OCI-LY7 (cell line): Measurements from ENCODE around the gene IFNG. TPM values are rescaled to one million over a fixed set of nuclear protein-coding genes. Genes with fewer than 3 reads are reported as not detected.

Experiments
- BruUV-seq: library from RNA; stranded (reverse); fragments of 400-500 nt; replicated peaks from 2 replicates; lab custom pipeline; 2021; lab: Mats Ljungman, UMichigan
- CTCF ChIA-PET: fragments of 300-600 bp; sonication (Branson Sonifier 250); formaldehyde crosslinking; loops from one replicate; lab custom pipeline; 2022; ENCODE audit warnings: antibody characterized with exemption; ENCODE audit not compliant: unreplicated experiment; lab: Charles Lee
- POLR2A ChIA-PET: fragments of 300-600 bp; sonication (Branson Sonifier 250); formaldehyde crosslinking; loops from one replicate; lab custom pipeline; 2022; ENCODE audit warnings: antibody characterized with exemption; lab: Charles Lee
- DNase-seq: peaks from one replicate; pipeline ENCODE4 v3.0.0-alpha.2; 2015; ENCODE audit warnings: low spot score
- H2AFZ ChIP-seq: fragments of 200-600 bp; sonication (generic), shearing (Covaris generic); 2 replicates; pipeline ENCODE4 v1.6.1; 2014; ENCODE audit warnings: mild to moderate bottlenecking, antibody characterized with exemption, low read length, moderate library complexity
- H3K27ac ChIP-seq: fragments of 200-600 bp; sonication (generic); 2 replicates; pipeline ENCODE4 v1.5.1; 2014; ENCODE audit warnings: mixed run types, low read depth, mild to moderate bottlenecking, moderate library complexity, low read length, inconsistent platforms; ENCODE audit not compliant: poor library complexity, severe bottlenecking
- H3K36me3 ChIP-seq: fragments of 200-600 bp; sonication (generic); 2 replicates; pipeline ENCODE4 v1.6.1; 2014; ENCODE audit warnings: mild to moderate bottlenecking, antibody characterized with exemption, low read length, moderate library complexity, mixed read lengths; ENCODE audit not compliant: insufficient read depth
- H3K4me1 ChIP-seq: fragments of 200-600 bp; sonication (generic); 2 replicates; pipeline ENCODE4 v1.5.1; 2014; ENCODE audit warnings: mild to moderate bottlenecking, low read length; ENCODE audit not compliant: insufficient read depth, poor library complexity, severe bottlenecking
- H3K4me2 ChIP-seq: fragments of 200-600 bp; sonication (generic); 2 replicates; pipeline ENCODE4 v1.6.1; 2014; ENCODE audit warnings: mild to moderate bottlenecking, low read length
- H3K4me3 ChIP-seq: fragments of 200-600 bp; sonication (generic); 2 replicates; pipeline ENCODE4 v1.5.1; 2014; ENCODE audit warnings: mild to moderate bottlenecking, low read depth, low read length; ENCODE audit not compliant: poor library complexity, severe bottlenecking
- H3K79me2 ChIP-seq: fragments of 200-600 bp; sonication (generic); 2 replicates; pipeline ENCODE4 v1.6.1; 2016; ENCODE audit warnings: low read depth, mild to moderate bottlenecking, low read length, moderate library complexity, mixed read lengths; ENCODE audit not compliant: insufficient read depth
- H3K9me2 ChIP-seq: fragments of 200-600 bp; sonication (generic); 2 replicates; pipeline ENCODE4 v1.6.1; 2016; ENCODE audit warnings: mild to moderate bottlenecking, low read length, mixed read lengths; ENCODE audit not compliant: insufficient read depth
- H3K9me3 ChIP-seq: fragments of 200-600 bp; sonication (generic); 2 replicates; pipeline ENCODE4 v1.6.1; 2014; ENCODE audit warnings: mild to moderate bottlenecking, mixed run types, low read length, mixed read lengths
- H4K20me1 ChIP-seq: fragments of 200-600 bp; sonication (generic); 2 replicates; pipeline ENCODE4 v1.6.1; 2014; ENCODE audit warnings: mild to moderate bottlenecking, antibody characterized with exemption, low read length, moderate library complexity, mixed read lengths; ENCODE audit not compliant: insufficient read depth
- CTCF ChIP-seq: fragments of 200-600 bp; sonication (generic); conservative IDR thresholded peaks from 2 replicates; pipeline ENCODE4 v1.5.1; 2014; ENCODE audit warnings: mild to moderate bottlenecking, antibody characterized with exemption, low read length, moderate library complexity, mixed read lengths
- EZH2phosphoT487 ChIP-seq: fragments of 200-600 bp; sonication (generic); IDR thresholded peaks from 2 replicates; pipeline ENCODE4 v1.6.1; 2018; ENCODE audit warnings: low read depth, borderline replicate concordance, mild to moderate bottlenecking, mixed run types, antibody characterized with exemption, low read length, moderate library complexity, mixed read lengths
- intact Hi-C: fragments of 100-400 bp; cut with micrococcal nuclease; formaldehyde crosslinking; loops from one replicate; pipeline ENCODE4 v1.10.0; 2022; ENCODE audit not compliant: unreplicated experiment
- total RNA-seq, 2 experiments: library from RNA; depleted of rRNA in 1 of 2; stranded (reverse); fragments of >200 nt in 1 of 2; shearing (Covaris generic) in 1 of 2; gene quantifications; 2 replicates each; pipeline ENCODE4 v1.2.3, GENCODE V29; 2014 to 2022

The IFNG gene
- total RNA-seq, 2 experiments from 2014 or later: not detected

DNA sequence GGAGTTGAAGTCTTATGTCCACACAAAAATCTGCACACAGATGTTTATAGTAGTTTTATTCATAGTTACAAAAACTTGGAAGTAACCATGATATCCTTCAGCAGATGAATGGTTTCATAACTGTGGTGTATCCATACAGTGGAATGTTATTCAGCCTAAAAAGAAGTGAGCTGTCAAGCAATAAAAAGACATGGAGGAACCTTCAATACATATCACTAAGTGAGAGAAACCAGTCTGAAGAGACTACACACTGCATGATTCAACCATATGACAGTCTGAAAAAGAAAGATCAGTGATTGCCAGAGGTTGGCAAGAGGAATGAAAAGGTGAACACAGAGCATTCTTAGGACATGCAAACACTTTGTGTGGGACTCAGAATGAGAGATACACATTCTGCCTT lies 18.6 kb upstream of the IFNG start:
- TF ChIP-seq CTCF: no peak
- TF ChIP-seq EZH2phosphoT487: no peak
- CTCF ChIA-PET: no interaction called here
- no peaks in the 10 kb centered on the region for H4K20me1 ChIP-seq
- H3K9me2 ChIP-seq: no peaks in the 10 kb centered on the region
- BruUV-seq: no TSS peak
- no peak for DNase-seq
- H3K36me3 ChIP-seq: peaks cover 5% of the 10 kb centered on the region; the same call in 1 of the 2 replicates
- no peaks in the 10 kb centered on the region for H3K79me2 ChIP-seq
- H3K27ac ChIP-seq: no peak overlapping the region
- H3K4me1 ChIP-seq: peaks cover 50% of the 10 kb centered on the region
- intact Hi-C loops: no loop called here
- H3K4me3 ChIP-seq: no peak overlapping the region
- no peaks in the 10 kb centered on the region for H3K9me3 ChIP-seq
- H2AFZ ChIP-seq: no peak overlapping the region
- no peak overlapping the region for H3K4me2 ChIP-seq
- POLR2A ChIA-PET: no interaction called here

DNA sequence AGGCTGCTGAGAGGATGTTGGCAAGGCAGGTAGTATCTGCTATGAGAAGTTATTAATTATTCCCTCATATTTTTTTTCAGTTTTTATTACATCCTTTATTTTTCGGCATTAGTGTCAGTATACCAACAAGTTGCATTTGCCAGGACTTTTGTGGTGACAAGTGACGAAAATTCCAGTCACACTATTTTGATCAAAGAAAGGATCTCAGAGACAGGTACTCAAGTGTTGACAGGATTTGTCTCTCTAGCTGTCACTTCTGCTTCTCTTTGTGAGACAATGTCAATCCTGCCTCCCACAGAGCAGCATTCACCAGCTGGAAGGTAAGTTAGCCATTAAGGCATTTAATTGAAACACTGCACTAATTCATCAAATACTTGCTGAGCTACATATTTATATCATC lies 18.0 kb upstream of the IFNG start:
- Histone ChIP-seq H2AFZ (no peak overlapping the region), H3K9me3 (no peaks in the 10 kb centered on the region), H3K36me3 (peaks cover 5% of the 10 kb centered on the region; the same call in 1 of the 2 replicates), H3K4me1 (peaks cover 50% of the 10 kb centered on the region), H3K27ac (no peak overlapping the region), H3K4me2 (no peak overlapping the region), H3K9me2 (no peaks in the 10 kb centered on the region), H3K4me3 (no peak overlapping the region), H3K79me2 (no peaks in the 10 kb centered on the region), H4K20me1 (no peaks in the 10 kb centered on the region)
- ChIA-PET POLR2A (interaction anchor here (0.5 kb wide), 1 partner anchor 56 kb away, joined by 3 read pairs; no protein-coding TSS in a partner anchor), CTCF (no interaction called here)
- TF ChIP-seq EZH2phosphoT487 (no peak), CTCF (no peak)
- no TSS peak for BruUV-seq
- intact Hi-C loops: no loop called here
- DNase-seq: peak; percentile 5

DNA sequence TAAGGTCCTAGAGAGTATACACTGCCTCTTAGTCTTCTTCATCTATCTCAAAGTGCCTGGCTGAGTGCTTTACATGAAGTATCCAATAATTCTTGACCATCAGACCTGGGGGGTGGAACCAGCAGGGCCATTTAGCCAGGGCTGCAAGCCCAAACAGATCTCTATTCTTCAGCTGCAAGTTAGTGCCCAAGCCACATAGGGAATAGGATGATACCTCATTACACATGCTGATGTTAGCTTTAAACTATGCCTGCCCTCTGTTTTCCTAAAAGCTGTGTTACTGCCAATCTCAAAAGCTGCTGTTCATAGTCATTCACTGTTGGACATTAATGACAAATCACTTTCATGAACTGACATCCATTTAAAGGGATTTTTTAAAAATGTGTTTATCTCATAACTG lies 16.7 kb upstream of the IFNG start:
- Histone ChIP-seq H3K4me3 (peak overlapping the region; percentile 33), H3K4me2 (peak overlapping the region; percentile 51), H4K20me1 (no peaks in the 10 kb centered on the region), H3K9me2 (no peaks in the 10 kb centered on the region), H3K9me3 (no peaks in the 10 kb centered on the region), H3K36me3 (peaks cover 5% of the 10 kb centered on the region; the same call in 1 of the 2 replicates), H2AFZ (no peak overlapping the region; the same call in 1 of the 2 replicates), H3K27ac (peak overlapping the region; percentile 78), H3K79me2 (no peaks in the 10 kb centered on the region), H3K4me1 (peaks cover 42% of the 10 kb centered on the region)
- CTCF ChIA-PET: interaction anchor here (0.6 kb wide), 1 partner anchor 164 kb away, joined by 3 read pairs; no protein-coding TSS in a partner anchor
- DNase-seq: no peak
- TF ChIP-seq CTCF (no peak), EZH2phosphoT487 (no peak)
- POLR2A ChIA-PET: interaction anchor here (0.7 to 0.9 kb wide), 2 partner anchors 19 to 185 kb away, joined by 3 read pairs; no protein-coding TSS in a partner anchor
- intact Hi-C loops: no loop called here
- BruUV-seq: no TSS peak
